ENCODE data around the gene FOXP3.

DNA sequence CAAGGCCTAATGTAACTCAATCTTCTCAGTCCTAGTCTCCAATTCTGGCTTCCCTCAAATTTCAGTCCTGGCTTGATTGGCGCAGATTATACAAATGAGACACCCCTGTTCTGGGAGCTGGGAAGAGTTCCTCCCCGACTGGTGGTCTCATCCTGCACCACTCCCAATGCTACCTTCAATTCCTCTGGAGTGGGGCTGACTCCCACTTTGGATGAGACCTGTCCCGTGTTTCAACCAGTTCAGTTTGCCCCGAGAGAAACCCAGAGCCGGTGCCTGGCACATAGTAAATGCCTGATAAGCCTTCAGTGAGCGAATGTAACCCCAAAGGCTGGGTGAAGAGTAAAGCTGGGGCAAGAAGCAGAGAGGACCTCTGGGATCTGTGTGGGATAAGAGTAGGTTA, 60.5 kb downstream of the FOXP3 start:
- TF ChIP-seq CTCF (conservative IDR thresholded peaks at IDR 0.05; ENCODE audit: low read depth, low read length) (no peak), EZH2 (IDR thresholded peaks at IDR 0.05; ENCODE audit: borderline replicate concordance, low read depth, low read length, poor library complexity, severe bottlenecking) (no peak)

Measured in A673 (cell line).